HG03175 (cell line): Measurements from ENCODE around the gene BTRC.
"Not testable (repeated sequence)": the region's sequence is repeated elsewhere in the genome, so short reads cannot be mapped to it uniquely, and the experiment has no call there.

Experiments
- ATAC-seq: cut with Tn5 transposase; IDR thresholded peaks from one replicate; pipeline ENCODE4 v1.9.1; 2021; ENCODE audit warnings: mild to moderate bottlenecking, moderate library complexity; ENCODE audit not compliant: unreplicated experiment

BTRC gene

DNA sequence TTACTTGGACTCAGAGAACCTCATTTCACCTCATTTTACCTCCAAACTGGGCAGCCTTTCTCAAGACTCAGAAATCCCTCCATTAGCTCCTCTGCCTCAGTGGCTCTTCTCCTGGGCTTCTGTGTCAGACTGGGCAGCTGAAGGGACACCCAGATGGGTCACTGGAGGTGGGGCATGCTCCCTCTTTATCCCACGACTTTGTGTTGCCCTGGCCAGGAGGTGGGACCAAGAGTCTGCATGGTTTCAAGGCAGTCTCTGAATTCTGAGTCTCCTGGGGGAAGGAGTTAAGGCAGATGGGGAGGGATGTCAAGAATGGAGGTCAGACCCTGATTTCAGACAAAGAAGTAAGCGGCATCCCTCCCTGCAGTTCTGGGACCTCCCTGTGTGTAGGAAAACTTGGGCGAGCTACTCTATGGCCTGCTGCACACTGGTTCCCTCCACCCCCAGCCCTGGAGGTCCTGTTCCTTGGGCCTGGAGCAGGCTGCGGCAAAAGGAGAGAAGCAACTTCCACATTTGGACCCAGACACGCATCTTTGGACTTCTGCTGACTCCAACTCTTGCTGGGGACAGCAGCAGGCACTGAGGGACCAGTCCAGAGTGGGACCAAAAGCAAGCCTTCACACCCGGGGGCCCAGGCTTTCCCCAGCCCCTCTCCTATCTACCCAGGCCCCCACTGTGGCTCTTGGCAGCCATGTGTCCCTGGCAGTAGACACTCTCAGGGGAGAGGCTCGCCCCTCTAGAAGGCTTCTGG, 223.3 kb downstream of the BTRC start:
- no peak for ATAC-seq

DNA sequence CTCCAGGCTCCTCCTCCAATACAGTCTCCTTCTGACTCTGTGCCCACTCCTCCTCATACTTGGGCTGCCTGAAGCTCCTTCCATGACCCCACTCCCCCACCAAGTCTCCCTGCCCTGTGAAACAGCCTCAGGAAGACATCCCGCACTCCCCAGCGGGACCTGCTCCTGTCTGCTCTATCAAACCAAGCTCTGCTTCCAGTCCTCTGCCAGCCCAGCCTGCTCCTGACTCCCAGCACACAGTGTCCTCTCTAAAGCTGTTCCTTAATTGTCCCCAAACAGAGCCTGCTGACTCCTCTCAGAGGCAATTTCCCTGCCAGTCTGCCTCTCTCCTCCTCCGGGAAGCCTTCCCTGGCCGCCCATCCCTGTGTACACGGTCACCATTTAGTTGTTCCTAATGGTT, 224.2 kb downstream of the BTRC start:
- no peak for ATAC-seq

DNA sequence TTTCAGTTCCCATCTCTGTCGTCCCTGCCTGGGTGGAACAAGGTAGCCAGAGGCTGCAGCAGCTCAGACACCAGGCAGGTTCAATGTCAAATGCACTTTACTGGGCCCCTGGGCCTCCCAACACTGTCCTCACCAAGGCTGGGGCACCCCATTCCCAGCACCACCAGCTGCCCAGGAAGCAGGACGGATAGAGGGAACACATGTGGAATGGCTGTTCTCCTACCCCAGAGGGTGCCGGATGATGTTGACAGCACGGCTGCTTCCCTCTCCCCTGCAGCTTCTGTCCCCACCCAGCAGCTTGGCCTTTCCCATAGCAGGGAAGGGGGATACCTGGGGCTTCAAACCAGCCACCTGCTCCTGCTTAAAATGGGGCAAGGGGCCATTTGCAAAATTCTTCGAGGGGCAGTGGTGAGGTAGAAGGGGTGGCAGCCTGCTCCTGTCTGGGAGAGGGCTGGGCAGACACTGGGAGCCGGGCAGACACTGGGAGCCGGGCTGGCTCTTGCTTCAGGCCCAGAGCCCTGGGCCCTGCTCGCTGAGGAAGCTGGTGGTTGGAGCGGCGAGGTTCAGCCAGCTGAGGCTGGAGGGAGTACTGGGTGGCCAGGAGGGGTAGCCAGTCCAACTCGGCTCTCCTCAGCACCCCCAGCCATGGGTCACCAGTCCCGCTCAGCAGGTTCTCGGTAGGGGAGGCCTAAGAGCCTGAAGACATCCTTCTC, 225.0 kb downstream of the BTRC start:
- no peak for ATAC-seq

DNA sequence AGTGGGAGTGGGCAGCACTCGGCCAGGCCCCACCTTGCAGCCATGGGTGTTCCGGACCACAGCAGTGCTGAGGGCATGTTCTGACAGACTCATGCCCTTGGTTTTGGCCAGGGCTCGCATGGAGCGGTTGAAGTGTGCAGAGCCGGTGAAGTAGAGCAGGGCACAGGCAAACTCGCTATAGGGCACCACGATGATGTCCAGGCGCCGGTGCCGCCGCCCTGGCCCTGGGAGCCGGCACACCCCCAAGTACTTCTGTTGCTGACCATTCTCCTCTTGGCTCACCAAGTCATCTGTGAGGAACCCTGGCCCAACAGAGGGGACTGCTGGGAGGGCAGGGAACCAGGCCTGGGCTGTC, 225.5 kb downstream of the BTRC start:
- ATAC-seq: no peak

DNA sequence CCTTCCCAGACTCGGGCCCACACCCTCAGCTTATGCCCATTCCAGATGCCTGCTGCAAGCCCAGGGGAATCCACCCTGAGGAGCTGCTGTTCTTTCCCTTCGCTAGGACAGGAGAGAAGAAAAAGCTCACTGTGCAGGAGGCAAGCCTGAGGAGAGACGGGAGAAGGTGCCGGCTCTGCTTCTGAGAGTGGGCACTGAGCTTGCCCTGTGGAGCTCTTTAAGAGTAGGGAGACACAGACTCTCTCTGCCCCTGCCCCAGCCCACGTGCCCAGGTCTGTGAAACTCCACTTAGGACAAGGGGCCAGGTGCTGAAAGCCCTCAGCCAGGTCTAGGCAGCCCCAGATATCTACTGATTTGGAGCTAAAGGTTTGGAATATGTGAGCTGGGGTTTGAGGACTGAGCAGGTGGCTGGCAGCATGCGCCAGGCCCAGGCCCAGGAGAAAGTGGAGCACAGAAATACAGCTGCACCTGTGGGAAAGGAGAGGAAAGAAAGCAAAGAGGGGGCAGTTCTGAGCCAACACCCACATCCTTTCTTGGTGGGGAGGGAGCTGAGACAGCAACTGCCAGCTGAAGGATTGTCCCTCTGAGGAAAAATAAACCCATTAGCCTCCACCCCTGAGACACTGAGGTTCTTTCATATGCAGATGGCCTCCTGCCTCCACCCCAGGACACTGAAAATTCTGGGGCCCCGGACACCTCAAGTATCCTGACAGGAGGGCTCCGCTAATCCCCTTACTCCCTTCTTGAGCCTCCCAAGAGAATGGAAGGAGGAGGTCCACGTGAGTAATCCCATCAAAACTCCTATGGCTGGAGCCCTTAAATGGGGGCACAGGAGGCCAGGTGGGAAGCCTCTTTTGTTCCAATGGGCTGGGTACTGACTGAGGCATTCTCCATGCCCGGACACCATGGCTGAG, 226.8 kb downstream of the BTRC start:
- no peak for ATAC-seq

DNA sequence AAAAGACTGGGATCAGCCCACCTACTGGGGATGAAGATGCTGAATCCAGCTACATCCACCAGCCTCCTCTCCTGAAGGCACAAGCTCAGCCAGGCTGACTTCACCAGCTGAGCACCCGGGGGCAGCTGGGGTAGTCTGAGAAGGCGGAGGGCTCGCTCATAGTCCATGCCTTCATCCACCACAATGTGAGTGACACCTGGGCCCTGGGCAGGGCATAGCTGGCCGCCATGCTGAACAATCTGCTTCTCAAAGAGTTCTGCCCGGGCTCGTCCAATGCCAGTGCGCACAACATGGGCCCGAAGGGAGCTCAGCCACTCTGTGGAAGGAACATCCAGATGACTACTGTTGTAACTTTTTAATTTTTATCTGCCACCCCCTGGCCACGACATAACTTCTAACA, 231.9 kb downstream of the BTRC start:
- ATAC-seq: no peak

DNA sequence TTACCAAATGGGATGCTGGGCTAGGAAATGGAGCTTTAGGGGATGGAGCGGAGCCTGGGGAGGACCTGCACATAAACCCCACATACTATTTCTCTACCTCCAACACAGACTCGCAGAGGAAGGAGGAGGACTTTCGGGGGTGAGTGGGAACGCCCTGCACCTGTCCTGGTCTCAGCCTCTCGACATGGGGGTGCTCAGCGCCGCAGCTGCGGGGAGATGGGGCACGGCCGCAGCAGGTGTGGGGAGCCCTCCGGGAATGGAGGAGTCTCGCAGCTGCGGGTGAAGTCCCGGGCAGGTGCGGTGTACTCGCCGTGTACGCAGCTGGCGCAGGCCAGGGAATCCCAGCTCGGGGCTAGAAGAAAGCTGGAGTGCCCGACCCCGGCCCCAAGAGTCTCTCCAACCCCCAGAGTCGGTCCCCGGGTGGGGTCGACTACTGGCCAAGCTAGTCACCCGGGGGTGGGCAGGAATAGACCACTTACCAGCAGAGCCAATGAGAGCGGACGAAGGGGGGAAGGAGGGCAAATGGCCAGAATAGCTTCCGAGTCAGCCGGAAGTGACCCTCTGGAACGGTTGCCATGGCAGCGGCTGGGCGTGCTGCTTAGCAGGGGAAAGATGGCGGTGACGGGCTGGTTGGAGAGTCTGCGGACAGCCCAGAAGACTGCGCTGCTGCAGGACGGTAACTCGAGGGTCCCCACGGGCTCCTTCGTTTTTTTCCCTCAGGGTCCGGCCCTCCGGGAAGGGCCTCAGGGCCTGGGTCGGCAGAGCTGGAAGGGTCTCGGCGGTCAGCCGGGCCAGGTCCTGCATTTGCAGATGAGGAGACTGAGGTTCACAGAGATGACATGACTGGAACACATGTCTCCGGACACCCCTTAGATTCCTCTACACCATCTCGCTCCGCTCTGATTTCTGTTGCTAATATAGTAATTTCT, 234.0 kb downstream of the BTRC start, which contains the start of the genes DPCD and POLL:
DPCD (plus strand) TSS at position 597 of the 929 bp plus-strand sequence; CDS start at position 613, 16 bp downstream.
POLL (minus strand) TSS at position 533 of the 929 bp plus-strand sequence. CDS start 897 bp downstream, outside the sequence.
- peak; percentile 96 for ATAC-seq

DNA sequence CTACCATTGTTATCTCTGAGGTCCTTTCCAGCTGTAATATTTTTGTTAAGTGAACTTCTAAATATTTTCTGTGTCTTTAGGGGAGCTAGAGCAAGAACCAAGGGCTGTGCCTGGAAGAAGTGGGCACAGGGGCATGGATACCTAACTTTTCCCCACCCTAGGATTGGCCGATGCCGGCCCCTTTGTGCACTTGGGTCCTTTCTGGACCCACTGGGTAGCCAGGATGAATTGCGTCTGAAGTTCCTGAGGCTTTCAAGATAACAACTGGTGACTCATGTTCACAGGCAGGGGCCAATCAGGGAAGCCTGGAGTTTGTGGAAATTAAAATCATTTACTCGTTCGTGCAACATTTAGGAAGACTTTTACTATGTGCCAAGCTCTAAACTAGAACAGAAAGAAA, 234.9 kb downstream of the BTRC start:
- no peak for ATAC-seq

DNA sequence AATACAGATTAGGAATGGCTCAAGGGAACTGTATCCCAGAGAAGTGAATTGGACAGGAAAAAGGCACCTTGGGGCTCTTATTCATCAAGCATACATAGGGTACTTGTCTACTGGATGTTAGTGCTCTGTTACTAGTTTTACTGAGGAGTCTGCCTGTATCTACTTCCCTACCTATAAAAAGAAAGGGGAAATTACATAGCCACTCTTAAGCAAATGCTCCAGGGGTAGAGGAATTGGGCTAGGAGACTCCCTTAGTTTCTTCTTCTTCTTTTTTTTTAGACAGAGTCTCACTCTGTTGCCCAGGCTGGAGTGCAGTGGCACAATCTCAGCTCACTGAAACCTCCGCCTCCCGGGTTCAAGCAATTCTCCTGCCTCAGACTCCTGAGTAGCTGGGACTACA, 239.4 kb downstream of the BTRC start:
- not testable (repeated sequence) for ATAC-seq

DNA sequence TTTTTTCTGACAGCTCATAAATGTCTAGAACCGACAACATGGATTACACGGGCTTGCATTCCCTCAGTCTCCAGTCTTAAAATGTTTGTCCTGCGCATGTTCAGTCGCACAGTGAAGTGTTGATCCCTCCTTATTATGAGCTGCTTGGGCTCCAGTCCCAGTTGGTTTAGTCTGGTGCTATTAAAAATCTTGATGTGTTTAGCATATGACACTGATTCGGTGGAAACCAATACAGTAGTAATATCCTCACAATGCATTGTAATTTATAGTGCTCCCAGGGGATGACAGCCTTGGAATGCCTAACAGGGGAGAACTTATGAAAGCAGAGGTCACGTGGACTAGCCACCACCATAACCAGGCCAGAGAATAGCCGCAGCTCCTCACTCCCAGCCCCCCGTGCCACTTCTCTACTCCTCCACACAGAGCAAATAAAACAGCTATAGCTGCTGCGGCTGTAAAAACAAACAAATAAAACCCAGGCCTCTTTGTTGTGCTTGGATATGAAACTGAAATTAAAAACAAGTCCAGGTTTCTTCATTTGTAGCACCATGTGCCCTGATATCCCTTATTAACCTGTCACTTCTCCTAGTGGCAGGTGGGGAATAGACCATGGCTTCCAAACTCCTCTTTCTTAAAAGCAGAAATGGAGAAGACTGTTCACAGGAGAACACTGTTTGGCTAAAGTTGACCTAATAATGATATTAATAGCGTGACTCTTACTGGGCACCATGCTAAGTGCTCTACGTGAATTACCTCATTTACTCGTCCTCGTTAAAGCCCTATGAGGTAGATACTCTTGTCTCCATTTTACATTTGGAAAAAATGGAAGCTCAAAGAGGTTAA, 241.8 kb downstream of the BTRC start:
- ATAC-seq: no peak

DNA sequence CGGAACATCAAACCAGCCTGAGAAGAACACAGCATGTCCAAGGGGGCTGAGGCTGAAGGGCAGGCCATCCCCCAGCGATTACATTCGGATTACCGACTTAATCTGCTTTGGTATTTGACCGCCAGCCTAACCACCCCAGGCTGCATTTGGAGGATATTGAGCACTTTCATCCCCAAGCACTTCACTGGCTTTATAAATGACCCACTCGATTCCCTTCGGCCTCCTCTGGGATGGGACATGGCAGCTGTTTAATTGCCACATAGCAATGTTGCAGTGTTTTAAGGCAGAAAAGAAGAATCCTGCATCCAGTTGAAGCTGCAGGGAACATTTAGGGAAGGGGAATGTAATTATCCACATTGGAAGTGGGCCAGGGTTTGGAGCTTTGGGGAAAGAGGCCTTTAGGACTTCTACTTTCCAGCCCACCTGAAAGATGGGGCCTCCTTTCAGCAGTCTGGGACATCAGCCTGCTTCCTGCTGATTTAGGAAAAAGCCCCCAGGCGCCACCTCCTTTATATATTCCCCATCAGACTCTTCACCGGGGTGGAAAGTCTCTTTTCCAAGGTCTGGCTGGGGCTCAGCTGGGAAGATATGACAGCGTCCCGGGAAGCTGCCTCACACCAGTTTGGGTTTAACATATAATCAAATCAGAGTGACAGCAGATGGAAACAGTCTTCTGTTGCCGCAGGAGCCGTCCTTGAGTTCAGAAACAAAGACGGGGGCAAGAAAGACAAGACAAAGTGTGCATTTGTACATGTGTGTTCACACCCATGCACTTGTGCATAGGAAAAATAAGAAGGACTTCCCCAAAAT, 243.3 kb downstream of the BTRC start:
- ATAC-seq: no peak

DNA sequence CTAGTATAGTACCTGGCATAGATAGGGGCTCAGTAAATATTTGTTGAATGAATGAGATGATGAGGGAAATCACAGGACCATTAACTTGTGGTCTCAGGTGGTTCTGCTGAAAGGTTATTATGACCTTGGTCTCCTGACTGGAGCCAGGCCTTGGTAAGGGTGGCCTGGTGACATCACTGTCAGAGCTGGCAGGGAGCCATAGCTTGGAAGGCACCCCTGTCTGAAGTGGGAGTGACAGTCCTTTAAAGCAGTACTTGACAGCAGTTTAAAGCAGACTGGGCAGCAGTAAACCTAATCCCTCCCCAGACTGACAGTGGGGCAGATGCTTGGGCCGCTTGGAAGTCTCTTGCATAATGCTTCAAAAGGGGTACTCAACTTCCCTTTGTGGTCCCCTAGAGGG, 247.6 kb downstream of the BTRC start:
- ATAC-seq: no peak

DNA sequence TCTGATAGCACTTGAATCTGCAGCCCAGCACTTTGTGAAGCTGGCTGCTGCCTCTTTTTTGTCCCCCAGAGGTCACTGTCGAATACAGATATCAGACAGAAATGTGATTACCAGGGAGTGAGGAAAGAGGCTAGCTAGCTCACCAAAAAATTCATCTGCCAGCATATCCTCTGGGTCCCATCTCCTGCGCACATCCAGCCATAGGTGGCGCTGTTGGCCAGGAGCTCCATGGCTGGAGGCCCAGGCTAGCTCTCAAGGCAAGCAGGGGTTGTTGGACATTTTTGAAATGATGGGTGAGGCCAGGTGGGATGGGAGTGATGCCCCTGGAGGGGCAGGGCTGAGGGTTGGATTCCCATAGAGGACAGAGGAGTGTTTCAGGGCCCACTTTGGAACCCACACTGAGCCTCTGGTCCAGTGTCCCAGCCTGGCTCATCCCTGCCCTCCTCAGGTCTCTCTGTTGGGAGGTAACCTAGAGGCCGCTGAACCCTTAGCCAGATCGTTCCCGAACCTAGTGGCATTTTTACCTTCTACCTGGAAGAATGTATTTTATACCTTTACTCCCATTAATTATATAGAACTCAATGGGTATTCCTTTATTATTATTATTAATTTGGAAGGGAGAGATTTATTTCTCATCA, 248.9 kb downstream of the BTRC start:
- ATAC-seq: peak; percentile 74
